ENCODE data around the gene HNRNPA3.

DNA sequence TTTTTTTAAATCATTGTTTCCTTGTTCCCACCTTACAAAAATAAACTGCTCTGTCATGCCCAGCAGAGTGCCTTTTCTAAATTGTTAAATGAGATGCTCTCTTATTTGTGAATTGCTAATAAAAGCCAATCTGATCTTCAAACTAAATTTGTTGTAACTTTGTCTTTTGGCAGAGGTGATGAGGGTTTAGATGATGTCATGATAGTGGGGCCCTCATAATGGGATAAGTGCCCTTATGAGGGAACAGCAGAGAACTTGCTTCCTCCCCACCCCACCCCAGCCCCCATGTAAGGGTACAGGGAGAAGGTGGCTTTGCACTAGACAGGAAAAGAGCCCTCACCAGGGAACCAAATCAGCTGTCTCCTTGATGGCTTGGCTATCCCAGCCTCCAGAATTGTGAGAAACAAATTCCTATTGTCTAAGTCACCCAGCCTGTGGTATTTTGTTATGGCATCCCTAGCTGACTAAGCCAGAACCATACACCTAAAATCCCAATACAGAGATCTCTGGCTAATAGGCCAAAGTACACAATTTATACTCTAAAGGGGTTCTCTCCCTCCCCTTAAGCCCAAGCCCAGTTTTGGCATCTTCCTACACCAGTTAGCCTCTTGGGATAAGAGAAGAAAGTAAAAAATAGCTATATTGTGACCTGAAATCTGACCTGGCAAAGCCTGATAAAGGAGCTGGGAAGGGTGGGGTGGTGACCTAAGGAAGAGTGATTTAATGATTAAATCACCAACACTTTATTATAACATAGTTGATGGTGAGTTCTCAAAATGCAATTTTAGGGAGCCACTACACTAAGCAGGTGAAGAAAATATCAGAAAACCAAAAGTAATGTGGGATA, 40.3 kb upstream of the HNRNPA3 start:
- TF ChIP-seq, protein P1, sequence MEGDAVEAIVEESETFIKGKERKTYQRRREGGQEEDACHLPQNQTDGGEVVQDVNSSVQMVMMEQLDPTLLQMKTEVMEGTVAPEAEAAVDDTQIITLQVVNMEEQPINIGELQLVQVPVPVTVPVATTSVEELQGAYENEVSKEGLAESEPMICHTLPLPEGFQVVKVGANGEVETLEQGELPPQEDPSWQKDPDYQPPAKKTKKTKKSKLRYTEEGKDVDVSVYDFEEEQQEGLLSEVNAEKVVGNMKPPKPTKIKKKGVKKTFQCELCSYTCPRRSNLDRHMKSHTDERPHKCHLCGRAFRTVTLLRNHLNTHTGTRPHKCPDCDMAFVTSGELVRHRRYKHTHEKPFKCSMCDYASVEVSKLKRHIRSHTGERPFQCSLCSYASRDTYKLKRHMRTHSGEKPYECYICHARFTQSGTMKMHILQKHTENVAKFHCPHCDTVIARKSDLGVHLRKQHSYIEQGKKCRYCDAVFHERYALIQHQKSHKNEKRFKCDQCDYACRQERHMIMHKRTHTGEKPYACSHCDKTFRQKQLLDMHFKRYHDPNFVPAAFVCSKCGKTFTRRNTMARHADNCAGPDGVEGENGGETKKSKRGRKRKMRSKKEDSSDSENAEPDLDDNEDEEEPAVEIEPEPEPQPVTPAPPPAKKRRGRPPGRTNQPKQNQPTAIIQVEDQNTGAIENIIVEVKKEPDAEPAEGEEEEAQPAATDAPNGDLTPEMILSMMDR (conservative IDR thresholded peaks at IDR 0.05; ENCODE audit: low read length) = no peak
- TF ChIP-seq EZH2phosphoT487 (IDR thresholded peaks at IDR 0.05; ENCODE audit: borderline replicate concordance, low read depth, low read length) = no peak

All from OCI-LY7 (cell line).